Head of caudate nucleus (tissue), 42 donors: Measurements from ENCODE around the gene GPX2.

Experiments
- DNase-seq, 42 donors: peaks; one replicate each; pipeline versions ENCODE4 v3.0.0 to v3.0.0-alpha.2; 2020 to 2021; ENCODE audit warnings: mixed read lengths in 7 of 42
- intact Hi-C: fragments of 100-400 bp; cut with DNase I; formaldehyde crosslinking; loops from one replicate; pipeline ENCODE4 v1.15.0; 2022

GPX2 gene

DNA sequence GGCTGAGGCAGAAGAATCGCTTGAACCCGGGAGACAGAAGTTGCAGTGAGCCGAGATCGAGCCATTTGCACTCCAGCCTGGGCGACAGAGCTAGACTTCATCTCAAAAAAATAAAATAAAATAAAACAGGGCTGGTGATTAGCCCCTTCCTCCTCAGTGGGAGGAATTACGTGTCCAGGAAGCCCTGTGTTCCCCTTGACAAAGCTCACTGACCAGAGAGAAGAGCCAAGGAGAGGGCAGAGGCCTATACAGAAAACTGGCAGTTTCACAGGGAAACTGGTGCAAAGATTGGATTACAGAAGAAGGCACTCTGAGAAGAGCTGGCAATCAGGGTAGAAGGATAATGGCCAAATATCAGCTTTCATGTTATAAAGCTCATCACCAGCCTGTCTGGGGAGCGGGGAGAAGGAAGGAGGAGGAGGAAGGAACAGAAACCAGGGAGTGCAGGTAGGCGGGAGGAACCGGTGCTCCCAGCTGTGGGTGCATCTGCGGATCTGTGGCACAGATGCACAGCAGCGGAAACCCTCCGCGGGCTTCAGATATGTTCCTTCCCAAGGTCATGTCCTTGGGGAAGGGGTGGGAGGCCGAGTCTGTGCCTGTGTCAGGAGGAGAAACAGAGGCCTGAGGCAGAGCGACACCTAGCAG, 22.9 kb upstream of the GPX2 start:
- intact Hi-C loops = loop anchor here (10.0 kb wide), 1 partner anchor 51 kb away; the partner anchor contains the start of gene CHURC1
- peak in 40 of 42 donors; percentile 29 to 90 (median 66) for DNase-seq

- intact Hi-C loops = loop anchor here (10.0 kb wide), 1 partner anchor 49 kb away; the partner anchor contains the start of gene CHURC1
- DNase-seq = peak in 2 of 42 donors; percentile 32 to 41
These were observed 21.1 kb upstream of the GPX2 start for GRCh38 chr14:64963611-64964010.

DNA sequence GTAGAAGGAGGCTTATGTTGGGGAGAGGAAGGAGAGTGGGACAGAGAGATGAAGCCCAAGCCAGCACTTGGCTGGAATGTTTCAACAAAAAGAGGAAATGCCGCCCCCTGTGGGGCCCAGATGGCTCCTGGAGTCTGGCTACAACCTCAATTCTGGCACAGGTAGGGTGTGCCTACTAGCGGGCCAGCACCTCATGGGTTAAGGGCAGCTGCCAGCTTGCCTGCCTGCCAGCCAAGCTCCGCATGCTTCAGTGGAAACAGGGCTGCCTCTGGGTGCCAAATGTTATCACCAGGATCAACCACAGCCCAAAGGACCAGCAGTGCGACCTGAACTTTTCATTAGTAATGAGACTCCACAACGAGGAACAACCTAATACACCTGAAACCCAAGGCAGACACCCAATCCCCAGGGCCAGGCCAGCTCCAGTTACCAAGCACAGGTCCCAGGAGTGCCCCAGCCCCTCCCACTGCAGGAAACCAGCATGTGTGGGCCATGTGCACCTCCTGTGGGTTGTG, 18.3 kb upstream of the GPX2 start:
- no peak for DNase-seq
- intact Hi-C loops = loop anchor here (10.0 kb wide), 1 partner anchor 46 kb away; the partner anchor contains the start of gene CHURC1

GRCh38 chr14:64958743-64959142, 16.2 kb upstream of the GPX2 start:
- DNase-seq = no peak
- intact Hi-C loops = no loop called here

- DNase-seq = no peak
- intact Hi-C loops = no loop called here
These were observed 15.7 kb upstream of the GPX2 start for GRCh38 chr14:64958201-64958600.

DNA sequence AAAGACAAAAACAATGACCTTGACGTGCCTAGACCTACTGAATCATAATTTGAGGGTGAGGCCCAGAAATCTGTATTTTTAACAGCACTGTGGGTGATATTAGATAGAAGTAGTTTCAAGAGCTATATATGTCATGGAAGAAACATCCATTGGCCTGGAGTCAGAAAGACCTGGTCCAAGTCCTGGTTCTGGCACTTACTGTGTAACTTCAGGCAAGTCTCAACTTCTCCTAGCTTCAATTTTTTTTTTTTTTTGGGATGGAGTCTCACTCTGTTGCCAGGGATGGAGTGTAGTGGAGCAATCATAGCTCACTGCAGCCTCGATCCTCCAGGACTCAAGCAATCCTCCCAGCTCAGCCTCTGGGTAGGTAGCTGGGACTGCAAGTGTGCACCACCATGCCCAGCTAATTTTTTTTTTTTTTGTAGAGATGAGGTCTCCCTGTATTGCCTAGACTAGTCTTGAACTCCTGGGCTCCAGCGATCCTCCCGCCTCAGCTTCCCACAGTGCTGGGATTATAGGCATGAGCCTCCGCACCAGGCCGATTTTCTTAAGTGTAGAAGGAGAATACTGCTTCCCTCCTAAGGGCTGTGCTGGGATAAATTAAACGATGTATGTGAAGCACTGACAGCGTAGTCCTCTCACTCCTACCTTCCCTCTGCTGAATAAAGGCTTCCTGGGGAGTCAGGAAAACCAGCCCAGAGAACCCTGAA, 14.3 kb upstream of the GPX2 start:
- peak in 9 of 42 donors; percentile 2 to 64 (median 30) for DNase-seq
- intact Hi-C loops = no loop called here

GRCh38 chr14:64955297-64955696, 12.8 kb upstream of the GPX2 start:
- intact Hi-C loops = no loop called here
- peak in 5 of 42 donors; percentile 10 to 36 (median 23) for DNase-seq

DNA sequence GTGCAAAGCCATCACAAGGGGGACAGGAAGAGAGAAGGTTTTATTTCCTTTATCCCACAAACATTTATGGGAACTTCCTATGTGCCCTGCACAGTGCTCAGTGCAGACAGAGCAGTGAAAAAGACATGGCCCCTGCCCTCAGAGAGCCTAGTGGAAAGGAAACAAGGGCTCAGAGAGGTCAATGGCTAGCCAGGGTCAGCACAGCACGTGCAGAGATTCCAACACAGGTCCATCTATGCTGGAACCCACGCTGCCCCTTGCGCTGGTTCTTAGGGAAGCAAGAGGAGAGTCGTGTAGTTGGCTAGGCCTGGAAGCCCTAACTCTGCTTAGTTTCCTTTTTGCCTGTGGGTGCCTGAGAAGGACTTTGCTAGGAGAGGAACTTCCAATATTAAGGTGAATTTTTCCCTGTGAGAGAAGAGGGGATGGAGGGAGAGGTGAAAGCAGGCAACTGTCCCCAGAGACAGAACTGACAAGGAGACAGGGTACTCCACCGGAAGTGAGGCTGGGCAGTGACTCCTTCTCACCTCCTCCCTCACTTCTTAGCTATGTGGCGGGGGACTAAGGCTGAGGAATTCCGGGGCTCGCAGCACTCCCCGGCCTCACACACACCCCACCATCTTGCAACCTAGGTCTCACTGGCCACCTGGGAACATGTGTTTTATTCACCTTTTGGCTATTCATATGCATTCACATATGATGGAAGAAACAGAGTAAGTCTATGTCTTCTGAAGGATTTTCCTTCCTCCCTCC, 12.1 kb upstream of the GPX2 start:
- peak in 5 of 42 donors; percentile 5 to 44 (median 18) for DNase-seq
- intact Hi-C loops = no loop called here

DNA sequence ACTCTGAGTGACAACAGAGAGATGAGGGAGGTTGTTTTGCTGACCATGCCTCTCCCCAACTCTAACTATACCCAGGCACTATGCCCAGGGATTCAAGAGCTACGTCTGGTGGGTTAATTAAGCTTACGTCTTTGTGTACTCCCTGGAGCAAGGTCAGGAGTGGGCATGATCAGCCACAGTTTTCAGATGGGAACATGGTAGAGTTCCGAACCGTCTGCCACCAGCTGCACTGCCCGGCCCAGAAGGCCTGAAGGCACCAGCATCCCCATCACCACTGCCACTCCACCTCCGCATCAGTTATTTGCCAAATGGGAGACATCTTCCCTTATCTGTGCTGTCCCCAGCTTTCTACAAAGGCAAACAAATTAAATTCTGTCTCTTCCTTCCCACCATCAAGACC, 11.1 kb upstream of the GPX2 start:
- intact Hi-C loops = no loop called here
- DNase-seq = peak in 2 of 42 donors; percentile 13 to 17

GRCh38 chr14:64953310-64953654, 10.7 kb upstream of the GPX2 start:
- intact Hi-C loops = no loop called here
- peak in 3 of 42 donors; percentile 7 to 36 (median 22) for DNase-seq

DNA sequence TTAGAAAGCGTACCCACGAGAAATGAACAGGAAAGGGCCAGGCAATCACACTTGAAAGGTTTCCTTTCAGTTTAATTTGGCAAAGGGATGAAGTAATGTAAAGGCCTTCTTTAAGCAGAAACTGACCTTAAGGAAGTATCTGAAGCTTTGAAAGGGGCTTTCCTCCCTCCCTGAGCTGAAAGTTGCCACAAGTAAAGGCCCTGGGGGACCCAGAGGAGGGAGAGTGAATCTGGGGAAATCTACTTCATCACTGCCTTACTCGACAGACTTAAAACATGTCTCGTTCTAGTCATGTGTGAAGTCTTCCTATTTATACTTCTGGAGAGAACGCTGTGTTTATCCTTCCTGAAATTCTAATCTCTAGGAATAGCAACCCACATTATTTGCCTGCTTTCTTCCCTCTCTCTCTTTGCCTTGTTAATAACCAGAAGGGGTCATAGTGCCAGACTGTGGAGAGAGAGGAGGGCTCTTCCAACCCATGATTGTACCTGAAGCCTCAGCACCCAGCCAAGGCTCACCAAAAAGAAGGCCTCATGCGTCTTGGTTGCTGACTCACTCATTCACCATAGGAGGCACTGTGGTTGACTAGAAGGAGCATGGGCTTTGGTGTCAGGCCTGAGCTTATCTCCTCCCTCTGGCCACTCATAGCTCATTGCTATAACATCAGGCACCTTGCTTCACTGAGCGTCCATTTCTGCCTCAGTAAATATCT, 10.2 kb upstream of the GPX2 start:
- DNase-seq = peak in 1 of 42 donors; percentile 5
- intact Hi-C loops = no loop called here

DNA sequence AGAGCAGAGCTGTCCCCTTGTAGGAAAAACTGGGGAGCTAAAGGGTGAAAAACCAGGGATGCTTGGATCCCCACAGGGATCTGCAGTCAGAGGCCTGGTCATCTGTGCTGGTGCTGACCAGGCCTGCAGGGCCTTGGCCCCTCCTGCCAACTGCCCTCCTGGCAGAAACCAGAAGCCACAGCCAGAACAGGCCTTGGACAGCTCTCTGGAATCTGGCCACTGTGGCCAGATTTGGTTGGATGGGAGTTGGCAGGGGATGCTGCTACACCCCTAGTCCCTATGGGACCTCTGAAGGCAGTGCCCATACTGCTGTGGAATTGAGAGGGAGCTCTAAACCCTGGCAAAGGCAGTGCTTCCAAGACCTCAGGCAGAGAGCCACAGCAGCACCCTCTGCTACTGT, 9.2 kb upstream of the GPX2 start:
- intact Hi-C loops = no loop called here
- peak in 2 of 42 donors; percentile 0 to 22 for DNase-seq

DNA sequence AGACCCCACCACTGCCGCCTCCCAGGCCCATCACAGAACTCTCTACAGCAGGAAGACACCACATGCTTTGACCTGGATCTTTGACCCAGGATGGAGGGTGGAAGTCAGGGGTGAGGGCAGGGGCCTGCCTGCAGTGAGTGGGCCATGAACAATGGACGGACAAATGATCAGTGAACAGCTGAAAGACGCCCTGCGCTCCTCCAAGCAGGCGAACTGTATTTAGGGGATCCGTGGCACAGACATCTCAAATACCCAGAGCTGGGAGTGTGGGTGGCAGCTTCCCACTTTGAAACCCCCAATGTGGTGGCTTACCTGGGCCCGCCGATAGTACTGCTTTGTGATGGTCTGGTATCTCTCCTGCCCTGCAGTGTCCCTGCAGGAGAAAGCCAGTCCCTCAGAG, 8.7 kb upstream of the GPX2 start:
- DNase-seq = peak in 2 of 42 donors; percentile 21 to 39

GRCh38 chr14:64950889-64951288, 8.3 kb upstream of the GPX2 start:
- peak in 34 of 42 donors; percentile 11 to 87 (median 62) for DNase-seq
- intact Hi-C loops = no loop called here

More for the DNA sequence above, 8.7 kb upstream of the GPX2 start:
- intact Hi-C loops = no loop called here

DNA sequence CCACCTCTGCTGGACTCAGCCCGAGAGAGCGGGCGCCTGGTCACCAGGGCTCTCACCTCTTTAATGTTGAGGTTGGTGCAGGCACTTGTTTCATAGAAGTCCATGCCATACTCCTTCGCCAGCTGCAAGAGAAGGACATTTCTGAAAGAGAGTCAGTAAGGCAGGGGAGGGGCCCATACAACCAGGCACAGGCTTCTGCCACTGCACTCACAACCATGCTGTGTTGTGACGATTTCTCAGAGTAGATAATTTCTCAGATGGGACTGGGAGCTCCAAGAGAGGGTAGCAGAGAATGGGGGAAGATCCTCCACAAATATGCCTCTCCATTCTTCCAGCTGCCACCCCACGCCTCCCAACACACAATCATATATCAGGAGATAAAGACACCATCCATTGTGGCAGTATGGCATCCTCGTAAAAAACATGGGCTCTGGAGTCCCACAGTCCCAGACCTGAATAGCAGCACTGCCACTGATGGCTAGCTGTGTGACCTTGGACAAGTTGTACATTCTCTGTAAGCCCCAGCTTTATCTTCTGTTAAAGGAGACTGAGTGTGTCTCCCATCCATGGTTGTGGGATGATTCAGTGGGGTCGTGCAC, 6.2 kb upstream of the GPX2 start:
- no peak for DNase-seq
- intact Hi-C loops = no loop called here

DNA sequence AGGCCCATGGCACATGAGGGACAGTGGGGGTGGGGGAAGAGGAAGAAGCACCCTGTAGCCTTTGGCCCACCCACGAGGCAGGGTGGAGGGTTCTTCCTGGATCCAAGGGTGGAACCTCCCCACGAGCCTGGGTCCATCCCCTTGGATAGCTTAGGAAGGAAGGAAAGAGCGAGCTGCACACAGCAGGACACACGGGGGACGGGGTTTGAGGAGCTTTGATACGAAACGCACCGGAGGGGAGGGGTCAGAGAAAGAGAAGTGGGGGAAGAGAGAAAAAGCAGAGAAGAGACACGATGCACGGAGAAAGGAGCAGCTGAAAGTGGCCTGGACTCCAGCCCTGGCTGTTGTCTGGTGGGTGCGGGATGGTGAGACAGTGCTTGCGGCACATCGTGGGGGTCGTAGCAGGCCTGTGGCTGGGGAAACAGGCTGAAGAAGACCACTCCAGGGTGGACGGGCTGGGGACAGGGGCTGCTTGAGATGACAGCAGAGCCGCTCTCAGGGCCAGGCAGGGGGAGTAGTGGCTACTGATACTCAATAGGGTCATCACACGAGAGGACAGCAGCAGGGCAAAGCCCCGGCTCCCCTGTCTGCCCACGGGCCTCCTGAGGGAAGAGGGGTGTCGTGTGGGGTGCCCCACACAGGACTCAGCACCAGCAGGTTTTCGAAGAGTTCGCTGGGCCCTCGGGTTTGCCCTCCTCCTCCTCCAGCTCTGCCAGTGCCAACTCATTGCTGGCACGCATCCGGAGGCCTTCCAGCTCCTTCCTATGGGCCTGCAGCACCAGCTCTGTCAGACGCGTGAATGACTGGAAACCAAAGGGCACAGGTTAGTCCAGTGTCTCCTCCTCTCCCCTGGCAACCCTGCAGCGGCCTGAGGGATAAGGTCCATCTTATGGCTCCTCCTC, 5.4 kb upstream of the GPX2 start:
- intact Hi-C loops = no loop called here
- DNase-seq = peak in 2 of 42 donors; percentile 24 to 40

DNA sequence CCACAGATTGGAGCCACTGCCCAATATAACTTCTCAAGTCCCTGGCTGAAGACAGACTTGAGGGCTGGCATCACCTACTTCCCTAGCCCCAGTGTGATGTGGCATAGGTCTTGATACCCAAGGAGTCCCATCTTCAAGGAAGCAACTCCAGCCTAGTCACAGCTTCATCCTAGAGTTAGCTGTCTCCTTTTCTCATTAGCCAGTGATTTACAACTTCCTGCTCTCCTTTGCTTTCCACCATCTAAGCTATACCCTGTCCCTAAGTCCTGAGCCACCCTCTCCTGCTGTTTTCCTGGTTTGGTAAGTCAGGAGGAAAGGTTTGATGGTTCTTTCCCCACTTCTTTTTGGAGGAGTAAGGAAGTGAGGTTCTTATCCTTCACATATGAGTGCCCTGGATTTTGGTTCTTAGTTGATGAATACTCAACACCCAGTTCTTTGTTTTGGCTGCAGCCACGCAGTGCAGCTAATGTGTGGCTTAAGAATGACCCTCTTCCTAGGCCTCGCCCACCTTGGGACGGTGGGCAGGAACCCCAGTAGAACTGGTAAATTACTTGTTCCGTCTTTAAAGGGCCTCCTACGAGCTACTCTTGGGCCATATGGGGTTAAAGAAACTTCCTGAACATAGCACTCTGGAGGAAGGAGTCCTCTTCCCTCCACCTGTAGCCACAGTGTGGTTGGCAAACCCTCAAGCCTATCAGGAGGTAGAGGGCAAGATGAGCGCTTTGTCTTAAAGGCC, 3.9 kb upstream of the GPX2 start:
- DNase-seq = peak in 2 of 42 donors; percentile 12 to 21
- intact Hi-C loops = no loop called here
